Central memory CD4-positive, alpha-beta T cell (primary cell): ENCODE data around the gene FAM107B.
"Not testable (repeated sequence)": the region's sequence is repeated elsewhere in the genome, so short reads cannot be mapped to it uniquely, and the experiment has no call there.

Experiments used
- DNase-seq: peaks from one replicate; pipeline ENCODE4 v3.0.0; 2022
- total RNA-seq, 3 experiments: gene quantifications; one replicate each; lab custom pipeline; 2026; lab: John Stamatoyannopoulos, UW

The FAM107B gene
- total RNA-seq = 313 to 528 (median 363) reads per million in 3 experiments

DNA sequence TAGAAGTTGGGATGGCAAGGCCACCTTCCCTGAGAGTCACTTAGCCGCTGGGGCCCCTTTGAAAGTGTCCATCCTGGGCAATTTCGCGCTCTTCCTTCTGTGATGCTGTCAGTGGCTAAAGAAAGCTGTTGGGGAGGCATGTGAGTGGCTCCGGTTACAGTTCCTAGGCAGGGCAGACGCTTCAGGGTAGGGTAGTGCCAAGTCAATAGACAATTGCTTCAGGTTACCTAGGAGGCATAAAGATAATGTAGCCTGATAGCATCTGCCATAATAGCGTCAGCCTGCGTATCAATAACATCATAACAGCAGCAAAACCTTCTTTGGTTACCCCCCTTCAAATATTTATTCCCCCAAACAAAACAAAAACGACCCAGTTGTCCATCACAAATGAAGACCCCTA lies at the start of gene FAM107B:
FAM107B (minus strand) TSS at position 101 of the 400 bp plus-strand sequence. CDS start 234 bp downstream, outside the sequence.
- no peak for DNase-seq

DNA sequence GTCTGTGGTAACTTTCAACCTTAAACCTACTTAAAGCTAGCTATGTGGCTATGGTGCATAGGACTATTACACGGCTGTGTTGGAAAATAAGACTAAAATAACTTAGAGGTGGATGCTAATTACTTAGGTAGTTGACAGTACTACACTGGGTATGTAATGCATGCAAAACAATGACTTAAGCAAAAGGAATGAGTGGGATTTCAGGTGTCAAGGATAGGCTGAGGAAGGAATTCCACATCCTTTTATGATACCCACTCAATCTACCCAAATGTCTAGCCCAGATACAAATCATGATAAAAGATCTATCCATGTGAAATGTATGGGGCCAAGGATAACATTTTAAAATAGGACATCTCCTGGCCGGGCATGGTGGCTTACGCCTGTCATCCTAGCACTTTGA lies 49.3 kb upstream of the FAM107B start:
- DNase-seq = no peak

DNA sequence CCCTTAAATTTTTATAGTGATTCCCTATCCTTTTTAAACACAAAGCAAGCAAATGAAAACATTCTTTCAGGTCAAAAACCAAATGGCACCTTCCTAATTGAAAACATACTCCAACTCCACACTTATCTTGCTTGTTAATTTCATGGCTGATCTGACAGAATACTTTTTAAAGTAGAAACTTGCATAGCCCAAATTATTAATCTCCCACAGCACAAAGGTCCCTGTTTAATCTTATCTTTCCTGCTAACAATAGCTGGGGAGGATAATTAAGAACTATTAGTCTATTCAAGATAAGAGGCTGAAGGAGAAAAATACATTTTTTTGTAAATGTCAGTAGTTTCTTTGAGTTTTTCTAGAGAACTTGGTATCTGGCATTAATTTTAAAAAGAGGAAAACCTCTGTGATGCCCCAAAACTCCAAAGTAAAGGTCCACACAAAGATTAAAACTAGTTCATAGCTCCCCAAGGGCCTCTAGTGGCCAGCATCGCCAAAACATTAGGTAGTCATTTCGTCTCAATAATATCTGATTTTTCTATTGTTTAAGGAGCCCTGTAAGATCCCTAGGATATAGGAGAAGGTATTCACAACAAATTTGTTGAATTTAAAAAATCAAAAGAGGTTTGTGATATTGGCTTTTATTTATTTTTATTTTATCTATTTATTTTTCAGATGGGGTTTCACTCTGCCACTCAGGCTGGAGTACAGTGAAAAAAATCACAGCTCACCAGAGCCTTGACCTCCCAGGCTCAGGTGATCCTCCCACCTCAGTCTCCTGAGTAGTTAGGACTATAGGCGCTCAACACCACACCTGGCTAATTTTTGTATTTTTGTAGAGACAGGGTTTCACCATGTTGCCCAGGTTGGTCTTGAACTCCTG lies 48.4 kb upstream of the FAM107B start:
- peak; percentile 28 for DNase-seq

DNA sequence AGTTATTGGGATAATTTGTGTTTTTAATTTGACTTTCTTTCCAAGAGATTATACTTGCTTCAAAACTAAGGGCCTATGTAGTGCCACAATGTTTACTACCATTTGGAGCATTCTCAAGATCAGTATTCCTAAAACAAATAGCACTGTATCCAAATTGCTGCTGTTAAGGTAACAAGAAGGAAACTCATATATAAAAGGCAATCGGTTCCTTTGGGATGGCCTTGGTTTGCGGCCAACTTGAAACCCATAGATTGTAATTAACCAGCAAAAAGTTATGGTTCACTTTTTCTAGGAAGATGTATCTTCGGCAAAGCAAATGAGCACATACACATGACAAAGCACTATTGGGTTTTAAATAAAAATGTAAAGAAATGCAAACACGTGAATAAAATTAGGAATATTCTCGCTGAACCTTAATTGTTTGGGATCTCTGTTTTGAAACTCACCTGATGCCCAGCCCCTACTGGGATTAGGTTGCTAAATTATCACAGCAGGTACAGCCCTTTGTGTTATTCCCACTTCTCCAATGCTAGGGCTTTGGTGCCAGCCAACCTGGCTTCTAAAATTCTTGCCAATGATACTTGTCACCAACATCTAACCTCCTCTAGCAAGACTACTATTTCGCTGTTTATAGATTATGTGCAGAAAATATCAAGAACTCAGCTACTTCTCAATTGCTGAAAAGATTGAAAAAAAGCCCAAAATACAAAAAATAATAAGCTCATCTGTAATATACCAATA lies 47.1 kb upstream of the FAM107B start:
- no peak for DNase-seq

DNA sequence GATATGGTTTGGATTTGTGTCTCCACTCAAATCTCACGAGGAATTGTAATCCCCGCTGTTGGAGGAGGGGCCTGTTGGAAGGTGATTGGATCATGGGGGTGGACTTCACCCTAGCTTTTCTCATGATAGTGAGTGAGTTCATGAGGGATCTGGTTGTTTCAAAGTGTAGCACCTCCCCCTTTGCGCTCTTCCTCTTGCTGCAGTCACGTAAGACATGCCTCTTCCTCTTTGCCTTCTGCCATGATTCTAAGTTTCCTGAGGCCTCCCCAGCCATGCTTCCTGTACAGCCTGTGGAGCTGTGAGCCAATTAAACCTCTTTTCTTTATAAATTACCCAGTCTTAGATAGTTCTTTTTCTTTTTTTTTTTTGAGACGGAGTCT lies 46.1 kb upstream of the FAM107B start:
- no peak for DNase-seq

DNA sequence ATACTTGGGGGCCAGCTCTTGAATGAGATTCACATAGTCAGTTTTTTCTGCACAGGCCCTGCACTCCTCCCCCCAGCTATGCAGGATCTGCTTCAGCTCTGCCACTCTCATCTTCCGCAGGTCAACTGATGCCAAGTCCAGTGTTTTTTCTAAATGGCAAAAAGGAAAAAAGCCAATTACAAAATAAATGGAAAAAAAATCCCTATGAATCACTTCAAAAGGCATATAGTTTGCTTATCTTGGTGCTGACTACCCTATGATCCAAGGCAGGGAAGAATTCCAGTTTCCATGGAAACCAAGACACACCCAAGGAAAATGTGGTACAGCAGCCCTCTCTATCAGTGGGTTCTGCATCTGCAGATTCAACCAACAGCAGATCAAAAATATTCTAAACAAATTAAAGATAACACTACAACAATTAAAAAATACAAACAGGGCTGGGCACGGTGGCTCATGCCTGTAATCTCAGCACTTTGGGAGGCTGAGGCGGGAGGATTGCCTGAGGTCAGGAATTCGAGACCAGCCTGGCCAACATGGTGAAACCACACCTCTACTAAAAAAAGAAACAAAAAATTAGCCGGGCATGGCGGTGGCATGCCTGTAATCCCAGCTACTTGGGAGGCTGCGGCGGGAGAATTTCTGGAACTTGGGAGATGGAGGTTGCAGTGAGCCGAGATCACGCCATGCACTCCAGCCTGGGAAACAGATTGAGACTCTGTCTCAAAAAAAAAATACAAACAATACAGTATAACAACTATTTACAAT lies 45.5 kb upstream of the FAM107B start:
- DNase-seq = no peak

DNA sequence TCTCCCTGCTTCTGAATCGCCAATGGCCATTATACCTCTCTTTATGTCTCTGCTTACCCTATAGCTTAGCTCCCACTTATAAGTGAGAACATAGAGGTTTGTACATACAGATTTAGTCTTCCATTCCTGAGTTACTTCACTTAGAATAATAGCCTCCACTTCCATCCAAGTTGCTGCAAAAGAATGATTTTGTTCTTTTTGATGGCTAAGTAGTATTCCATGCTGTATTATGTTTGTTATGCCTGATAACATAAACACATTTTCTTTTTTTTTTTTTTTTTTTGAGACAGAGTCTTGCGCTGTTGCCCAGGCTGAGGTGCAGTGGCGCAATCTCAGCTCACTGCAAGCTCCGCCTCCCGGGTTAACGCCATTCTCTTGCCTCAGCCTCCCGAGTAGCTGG lies 42.0 kb upstream of the FAM107B start:
- DNase-seq = not testable (repeated sequence)

DNA sequence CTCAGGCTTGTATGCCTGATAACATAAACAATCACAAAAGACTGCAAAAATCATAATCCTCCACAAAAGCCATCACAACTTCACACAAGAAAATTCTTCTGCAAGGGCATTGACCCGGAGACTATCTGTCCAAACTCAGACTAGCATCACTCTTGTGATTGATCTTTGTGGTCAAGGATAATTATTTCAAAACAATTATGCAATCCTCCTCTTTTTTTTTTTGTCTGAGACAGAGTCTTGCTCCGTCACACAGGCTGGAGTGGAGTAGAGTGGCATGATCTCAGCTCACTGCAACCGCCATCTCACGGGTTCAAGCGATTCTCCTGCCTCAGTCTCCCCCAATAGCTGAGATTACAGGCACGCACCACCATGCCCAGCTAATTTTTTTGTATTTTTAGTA lies 41.0 kb upstream of the FAM107B start:
- DNase-seq = no peak

DNA sequence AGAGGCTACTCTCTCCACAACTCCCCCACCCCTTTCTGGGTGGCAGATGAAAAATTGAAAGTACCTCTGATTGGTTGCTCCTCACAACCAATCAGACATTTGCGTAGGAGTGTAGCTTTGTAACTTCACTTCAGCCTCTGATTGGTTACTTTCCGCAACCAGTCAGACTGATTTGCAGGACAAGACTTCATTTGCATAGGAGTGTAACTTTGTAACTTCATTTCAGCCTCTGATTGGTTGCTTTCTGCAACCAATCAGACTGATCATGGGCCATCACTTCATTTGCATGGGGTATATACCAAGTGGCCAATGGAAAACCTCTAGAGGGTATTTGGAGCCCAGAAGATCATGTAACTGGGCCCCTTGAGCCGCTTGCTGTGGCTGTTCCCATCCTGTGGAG lies 37.6 kb upstream of the FAM107B start:
- DNase-seq = no peak

DNA sequence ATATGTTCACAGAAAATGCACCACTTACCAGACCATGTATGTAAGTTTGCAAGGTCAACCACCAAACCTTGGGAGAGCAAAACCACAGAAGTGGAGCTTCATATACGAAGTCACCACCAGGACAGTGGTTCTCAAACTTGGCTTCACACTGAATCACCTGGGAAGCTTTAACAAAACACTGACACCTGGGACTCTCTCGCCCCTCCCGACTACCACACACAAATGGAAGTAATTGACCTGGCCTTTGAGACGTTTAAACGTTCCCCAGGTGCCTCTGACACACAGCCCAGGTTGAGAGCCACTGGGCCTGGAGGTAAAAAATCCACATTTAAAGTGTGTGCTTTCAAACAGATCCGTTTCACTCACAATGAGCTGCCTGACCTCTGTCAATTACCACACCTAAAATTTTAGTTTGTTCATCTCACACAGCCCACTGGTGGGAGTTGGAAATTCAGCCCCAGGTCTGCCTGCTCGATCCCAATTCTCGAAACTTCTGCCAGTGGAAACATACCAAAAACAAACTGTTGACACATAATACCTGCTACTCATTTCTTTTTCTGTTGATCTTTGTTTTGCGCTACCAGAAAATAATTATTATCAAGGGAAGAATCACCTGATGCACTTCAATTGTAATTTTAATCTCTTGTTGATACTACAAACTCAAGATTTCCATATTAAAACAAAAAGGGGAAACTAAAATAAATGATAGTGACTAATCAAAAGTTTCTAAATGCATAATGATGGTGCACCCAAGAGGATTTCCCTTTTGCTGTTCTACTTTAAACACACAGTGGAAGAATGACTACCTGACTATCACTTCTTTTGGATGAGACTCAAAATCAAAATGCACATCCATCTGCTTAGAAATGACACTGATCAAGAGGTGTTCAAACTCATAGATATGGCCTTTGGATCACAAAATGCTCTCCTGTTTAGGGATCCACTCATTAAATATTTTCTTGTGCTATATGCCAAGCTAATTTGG lies 36.6 kb upstream of the FAM107B start:
- no peak for DNase-seq

DNA sequence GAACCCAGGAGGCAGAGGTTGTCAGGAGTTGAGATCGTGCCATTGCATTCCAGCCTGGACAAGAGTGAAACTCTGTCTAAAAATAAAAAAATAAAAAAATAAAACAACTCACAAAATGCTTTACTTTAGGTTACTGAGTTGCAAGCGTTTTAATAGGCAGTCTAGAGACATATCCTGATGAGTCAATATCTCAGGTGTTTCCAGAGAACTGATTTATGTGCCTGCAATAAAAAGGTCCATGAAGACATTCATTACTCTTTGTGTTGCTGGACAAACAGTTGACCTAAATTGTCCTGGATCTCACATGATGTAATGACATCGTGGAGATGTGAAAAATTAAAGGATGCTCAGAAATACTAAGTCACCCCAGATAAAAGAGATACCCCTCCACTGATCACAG lies 31.6 kb upstream of the FAM107B start:
- no peak for DNase-seq

DNA sequence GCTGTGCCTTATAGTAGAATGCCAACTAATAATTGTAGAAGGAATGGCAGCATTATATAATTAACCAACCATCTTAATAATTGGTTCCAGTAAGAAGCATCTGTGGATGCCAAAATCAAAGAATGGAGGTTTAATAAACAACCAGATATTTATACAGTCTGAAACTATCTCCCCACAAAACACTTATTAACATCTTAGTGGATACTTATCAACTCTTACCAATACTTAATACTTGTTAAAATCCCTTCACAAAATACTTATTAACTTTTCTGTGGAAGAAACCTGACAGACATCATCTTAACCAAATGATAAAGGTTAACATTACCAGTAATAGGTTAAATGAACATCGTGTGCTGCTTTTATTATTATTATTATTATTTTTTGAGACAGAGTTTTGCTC lies 29.1 kb upstream of the FAM107B start:
- DNase-seq = no peak

DNA sequence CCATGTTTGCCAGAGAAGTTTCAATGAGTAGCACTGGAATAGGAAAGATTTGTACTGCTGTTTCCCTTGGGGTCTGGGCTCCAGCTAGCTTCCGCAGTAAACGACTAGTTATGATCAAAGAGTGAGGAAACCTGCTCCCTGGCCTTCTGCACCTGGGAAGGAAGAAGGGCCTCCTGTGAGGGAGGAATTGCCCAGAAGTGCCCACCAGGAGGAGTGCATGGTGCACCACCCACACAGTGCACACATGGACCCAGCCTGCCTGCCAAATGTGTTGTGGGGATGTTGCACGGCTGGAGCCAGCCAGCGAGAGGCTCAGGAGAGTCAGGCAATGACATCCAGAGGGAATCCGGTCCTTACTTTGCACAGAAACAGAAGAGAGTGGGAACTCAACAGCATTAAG lies 27.0 kb upstream of the FAM107B start:
- DNase-seq = no peak

DNA sequence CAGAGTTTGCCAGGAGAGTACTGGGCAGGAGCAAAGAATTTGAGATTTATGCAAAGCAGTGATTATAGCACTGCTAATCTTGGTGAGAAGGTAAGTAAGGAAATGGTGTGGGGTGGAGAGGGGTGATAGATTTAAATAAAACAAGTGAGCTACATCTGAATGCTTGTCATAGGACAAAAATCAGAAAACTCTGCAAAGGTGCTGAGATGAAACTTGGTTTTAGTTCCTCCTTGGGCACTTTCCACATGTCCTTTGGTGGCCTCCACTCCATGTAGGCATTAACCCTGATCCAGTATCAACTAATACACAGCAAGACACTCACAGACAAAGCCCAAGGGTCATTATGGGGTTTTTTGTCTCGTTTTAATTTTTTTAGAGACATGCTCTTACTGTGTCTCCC lies 25.7 kb upstream of the FAM107B start:
- no peak for DNase-seq

DNA sequence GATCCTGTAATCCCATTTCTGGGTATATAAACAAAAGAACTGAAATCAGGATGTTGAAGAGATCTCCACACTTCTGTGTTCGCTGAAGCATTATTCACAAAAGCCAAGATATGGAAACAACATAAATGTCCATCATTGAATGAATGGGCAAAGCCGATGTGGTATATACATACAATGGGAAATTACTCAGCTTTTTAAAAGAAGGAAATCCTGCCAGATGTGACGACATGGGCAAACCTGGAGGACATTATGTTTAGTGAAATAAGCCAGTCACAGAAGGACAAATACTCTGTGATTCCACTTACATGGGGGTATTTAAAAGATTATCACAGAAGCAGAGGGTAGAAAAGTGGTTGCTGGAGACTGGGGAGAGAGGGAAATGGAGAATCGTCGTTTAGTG lies 23.9 kb upstream of the FAM107B start:
- no peak for DNase-seq

DNA sequence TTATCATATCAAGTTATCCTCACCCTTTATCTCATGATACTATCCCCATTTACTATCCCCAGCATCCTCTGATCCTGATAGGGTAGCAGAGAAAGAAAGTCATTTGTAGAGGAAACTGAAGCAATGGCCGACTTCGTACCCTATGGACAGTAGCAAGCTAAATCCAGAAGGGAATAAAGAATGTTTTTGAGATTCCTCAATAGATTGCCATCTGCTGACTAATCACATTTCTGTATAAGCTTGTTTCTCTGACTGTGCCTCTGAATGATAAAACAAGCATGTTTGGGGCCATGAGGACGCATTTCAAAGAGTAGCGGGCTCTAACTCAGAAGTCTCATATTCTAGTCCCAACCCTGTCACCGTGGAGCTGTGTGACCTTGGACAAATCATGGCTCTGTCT lies 13.2 kb upstream of the FAM107B start:
- no peak for DNase-seq

DNA sequence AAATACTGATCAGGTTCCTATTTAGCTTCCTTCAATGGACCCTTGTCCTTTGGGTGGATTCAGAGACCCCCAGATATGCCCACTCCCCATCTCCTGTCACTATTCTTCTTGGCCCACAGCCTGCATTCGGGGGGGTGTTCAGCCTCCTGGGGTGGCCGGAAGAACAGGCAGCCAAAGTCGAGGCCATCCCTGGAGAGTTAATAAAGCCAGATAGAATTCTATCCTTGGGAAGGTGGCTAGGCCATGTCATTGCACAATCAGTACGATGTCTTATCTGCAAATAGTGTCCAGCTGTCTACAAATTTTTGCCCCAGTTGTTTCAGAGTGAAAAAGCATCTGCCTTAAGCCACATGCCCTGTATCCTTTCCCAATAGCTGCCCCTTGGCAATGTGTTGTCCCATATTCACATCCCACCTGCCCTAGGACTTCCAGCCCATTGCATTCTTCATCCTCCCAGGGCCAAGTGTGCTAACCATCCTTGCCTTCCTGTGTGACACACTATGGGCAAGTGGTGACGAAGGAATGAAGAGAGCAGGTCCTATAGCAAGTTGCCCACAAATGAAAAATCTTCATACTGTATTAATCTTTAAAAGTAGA lies 9.9 kb upstream of the FAM107B start:
- no peak for DNase-seq

DNA sequence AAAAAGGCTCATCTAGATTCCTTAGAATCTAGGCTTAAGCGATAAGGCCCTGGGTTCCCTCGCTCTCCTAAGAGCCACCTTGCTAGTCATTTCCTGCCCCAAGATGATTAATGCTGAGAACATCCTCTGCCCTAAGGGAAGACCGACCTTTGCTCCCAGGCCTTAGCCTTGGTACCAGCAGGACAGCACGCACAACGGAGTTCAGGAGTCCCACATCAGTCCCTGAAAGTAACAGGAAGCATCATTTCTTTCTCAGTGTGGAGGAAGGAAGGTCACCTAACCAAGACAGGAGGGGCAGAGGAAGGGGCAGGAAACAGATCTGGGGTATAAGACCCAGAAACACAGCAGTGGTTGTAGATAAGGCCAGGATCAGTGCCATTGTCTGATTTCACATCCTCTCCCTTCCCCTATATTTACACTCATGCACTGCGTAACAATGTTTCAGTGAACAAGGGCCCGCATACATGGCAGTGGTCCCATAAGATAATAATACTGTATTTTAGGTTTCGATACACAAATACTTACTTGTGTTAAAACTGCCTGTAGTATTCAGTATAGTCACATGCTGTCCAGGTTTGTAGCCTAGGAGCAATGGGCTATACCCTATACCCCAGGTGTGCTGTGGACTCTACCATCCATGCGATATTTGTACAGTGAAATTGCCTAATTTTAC lies 8.1 kb upstream of the FAM107B start:
- DNase-seq = no peak

DNA sequence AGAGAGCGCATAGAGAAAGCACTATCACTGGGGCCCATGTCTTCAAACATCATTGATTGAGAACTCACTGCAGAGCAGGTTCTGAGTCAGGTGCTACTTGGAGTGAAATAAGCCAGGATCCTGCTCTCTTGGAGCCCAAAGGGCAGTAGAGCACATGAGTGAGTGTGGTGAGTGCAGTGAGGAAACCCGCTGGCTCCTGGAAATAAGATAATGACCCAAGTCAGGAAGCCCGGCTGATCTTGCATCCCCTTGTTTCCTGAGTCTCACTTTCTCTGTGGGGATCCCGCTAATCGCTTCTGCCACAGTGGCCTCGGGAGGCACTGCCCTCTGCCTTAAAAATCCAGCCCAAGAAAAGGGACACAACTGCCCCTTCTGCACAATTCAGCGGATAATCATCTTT lies 7.1 kb upstream of the FAM107B start:
- no peak for DNase-seq

DNA sequence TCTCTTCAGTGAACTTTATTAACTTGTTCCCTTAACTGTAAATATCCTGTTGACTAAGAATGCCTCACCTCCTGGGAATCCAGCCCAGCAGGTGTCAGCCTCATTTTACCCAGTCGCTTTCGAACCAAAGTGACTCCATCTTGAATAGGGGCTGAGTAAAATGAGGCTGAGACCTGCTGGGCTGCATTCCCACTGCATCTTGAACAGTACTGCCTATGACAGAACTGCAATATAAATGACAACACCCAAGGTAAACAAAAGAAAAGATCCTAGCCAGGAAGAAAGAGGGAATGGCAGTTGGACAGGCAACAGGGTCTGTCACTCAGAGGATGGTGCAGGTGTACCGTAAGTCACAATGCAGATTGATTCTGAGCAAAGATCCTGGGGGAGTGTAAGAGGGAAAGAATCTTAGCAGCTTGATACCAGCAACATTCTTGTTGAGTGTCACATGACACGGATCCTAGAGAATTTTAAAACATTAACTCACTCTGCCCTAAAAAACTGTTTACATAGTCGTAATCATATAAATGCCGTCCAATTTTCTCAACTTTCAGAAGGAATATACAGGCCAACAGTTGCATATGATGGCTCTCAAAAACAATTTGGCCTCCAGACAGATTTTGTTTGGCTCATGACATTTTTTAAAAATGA lies 4.4 kb upstream of the FAM107B start:
- DNase-seq = no peak

DNA sequence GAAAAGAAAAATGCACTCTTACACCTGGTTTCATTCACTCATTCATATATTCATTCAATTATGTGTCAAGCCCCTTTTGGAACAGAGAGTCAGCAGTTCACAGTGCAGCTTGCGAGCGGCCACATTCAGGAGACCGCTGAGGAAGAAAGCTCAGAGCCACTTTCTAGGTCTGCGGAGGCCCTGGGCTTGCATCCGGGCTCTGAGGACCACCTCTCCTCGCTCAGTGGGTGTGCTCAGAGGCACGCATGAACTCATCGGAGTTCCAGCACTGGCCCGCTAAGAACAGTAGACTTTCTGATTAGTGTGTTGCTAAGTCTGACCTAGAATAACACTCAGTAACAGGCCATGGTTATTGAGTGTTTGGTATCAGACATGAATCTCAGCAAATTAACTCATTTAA lies 1.8 kb upstream of the FAM107B start:
- DNase-seq = no peak
